ENCODE data around the gene CDO1. TPM values are rescaled to one million over a fixed set of nuclear protein-coding genes. Genes with fewer than 3 reads are reported as not detected.
"Not testable (repeated sequence)": the region's sequence is repeated elsewhere in the genome, so short reads cannot be mapped to it uniquely, and the experiment has no call there.

Gene CDO1
- total RNA-seq, 1 donor, result 0.27 TPM

GRCh38 chr5:115831163-115831768, 14.8 kb upstream of the CDO1 start:
- peak in 2 of 3 donors; percentile 44 to 71 for DNase-seq (ENCODE audit: low read depth in 2 of 3, low spot score in 2 of 3)

DNA sequence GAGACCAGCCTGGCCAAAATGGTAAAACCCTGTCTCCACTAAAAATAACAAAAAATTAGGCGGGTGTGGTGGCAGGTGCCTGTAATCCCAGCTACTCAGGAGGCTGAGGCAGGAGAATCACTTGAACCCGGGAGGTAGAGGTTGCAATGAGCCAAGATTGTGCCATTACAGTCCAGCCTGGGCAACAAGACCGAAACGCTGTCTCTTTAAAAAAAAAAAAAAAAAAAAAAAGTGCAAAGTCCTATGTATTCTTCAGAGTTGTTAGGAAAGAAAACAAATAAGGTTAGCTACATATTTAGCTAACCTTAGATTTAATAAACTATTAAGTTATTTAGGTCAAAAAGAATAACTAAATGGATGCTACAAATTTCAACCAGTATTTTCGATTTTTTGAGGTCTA, 13.5 kb upstream of the CDO1 start:
- no peak for DNase-seq (ENCODE audit: low read depth in 2 of 3, low spot score in 2 of 3)

DNA sequence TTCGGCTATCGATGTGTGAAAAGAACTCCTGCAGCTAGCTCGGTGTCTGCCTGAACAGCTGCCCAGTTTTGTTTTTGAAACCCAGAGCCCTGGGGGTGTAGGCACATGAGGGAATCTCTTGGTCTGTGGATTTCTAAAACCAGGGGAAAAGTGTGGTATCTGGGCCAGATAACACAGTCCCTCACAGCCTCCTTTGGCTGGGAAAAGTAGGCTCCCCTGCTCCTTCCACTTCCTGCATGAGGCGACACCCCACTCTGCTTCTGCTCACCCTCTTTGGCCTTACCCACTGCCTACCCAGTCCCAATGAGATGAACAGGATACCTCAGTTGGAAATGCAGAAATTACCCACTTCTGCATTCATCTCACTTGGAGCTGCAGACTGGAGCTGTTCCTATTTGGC, 9.5 kb upstream of the CDO1 start:
- DNase-seq (ENCODE audit: low read depth in 2 of 3, low spot score in 2 of 3), result no peak

DNA sequence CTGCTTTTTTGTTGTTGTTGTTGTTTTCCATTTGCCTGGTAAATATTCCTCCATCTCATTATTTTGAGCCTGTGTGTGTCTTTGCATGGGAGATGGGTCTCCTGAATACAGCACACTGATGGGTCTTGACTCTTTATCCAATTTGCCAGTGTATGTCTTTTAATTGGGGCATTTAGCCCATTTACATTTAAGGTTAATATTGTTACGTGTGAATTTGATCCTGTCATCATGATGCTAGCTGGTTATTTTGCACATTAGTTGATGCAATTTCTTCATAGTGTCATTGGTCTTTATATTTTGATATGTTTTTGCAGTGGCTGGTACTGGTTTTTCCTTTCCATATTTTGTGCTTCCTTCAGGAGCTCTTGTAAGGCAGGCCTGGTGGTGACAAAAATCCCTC, 8.5 kb upstream of the CDO1 start:
- not testable (repeated sequence) for DNase-seq (ENCODE audit: low read depth in 2 of 3, low spot score in 2 of 3)

- no peak for DNase-seq (ENCODE audit: low read depth in 2 of 3, low spot score in 2 of 3)
Measured at GRCh38 chr5:115820846-115821245, 4.4 kb upstream of the CDO1 start.

DNA sequence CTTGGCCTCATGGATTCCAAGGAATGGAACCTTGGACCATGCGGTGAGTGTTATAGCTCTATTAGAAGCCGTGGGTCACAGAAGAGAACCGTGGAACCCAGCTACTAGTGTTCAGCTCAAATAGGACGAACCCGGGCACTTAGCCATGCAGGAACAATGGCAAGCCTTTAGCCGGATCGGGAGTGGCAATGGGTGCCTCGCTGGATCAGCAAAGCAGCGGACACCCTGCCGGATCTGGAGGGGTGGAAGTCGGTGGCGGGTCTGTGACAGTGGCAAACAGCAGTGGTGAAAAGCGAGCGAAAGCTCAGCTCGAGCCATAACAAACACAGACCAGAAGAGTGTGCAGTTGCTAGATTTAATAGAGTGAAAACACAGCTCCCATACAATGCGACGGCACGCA, 2.4 kb upstream of the CDO1 start:
- DNase-seq (ENCODE audit: low read depth in 2 of 3, low spot score in 2 of 3), result no peak

DNA sequence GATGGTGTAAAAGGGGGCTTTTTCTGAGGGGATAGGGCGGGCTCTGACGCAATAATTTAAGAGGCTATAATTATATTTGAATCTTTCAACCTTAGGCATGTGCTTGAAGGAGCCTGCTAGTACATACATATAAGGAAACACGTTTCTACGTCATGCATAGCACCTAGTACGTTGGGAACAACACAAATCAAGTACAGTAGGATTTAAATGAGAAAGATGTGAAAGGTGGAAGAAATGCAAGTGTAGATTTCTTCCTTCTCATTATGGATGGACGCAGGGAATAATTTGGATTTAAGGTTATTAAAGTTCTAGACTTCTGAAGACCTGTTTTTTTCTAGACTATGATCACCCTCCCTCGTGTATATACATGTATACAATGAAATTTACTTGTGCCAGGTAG, 927 bp upstream of the CDO1 start:
- DNase-seq (ENCODE audit: low read depth in 2 of 3, low spot score in 2 of 3), result no peak

GRCh38 chr5:115815693-115816225, 700 bp downstream of the CDO1 start:
- no peak for DNase-seq (ENCODE audit: low read depth in 2 of 3, low spot score in 2 of 3)

- DNase-seq (ENCODE audit: low read depth in 2 of 3, low spot score in 2 of 3), result peak in 1 of 3 donors; percentile 19
Measured at GRCh38 chr5:115815006-115815692, 1.3 kb downstream of the CDO1 start.

GRCh38 chr5:115813719-115814118, 2.7 kb downstream of the CDO1 start:
- no peak for DNase-seq (ENCODE audit: low read depth in 2 of 3, low spot score in 2 of 3)

DNA sequence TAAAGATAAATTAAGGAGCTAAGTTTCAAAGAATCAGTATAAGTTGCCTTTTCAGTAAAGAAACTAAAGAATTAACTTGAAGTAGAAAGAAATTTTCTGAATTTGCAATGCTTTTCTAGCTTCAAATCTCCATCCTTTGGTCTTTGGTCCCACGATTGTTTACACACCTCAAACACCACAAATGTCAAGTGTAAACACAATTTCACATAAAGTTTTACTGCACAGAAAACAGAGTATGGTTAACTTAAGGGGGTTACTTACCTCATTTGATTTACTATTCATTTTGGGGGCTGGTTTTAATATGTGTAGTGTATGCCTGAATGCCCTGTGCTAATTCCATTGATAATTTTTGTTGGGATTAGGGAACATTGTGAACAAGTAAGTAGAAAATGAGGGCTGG, 4.1 kb downstream of the CDO1 start:
- no peak for DNase-seq (ENCODE audit: low read depth in 2 of 3, low spot score in 2 of 3)

DNA sequence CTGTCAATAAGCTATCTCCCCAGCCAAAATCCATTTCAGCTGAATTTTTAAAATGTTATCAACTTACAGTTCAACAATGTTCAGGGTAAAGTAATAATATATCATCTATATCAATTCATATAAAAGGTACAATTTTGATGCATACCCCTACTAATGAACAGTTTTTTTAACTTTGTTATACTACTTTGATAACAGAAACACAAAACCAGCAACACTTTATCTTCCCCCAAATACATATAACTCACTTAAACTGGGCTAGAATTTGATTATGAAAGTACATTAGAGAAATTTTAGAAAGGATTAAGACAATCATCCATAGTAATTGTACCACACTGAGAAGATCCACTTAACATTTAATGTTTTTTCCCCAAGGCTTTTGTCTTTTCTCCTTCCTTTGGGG, 5.1 kb downstream of the CDO1 start:
- no peak for DNase-seq (ENCODE audit: low read depth in 2 of 3, low spot score in 2 of 3)

DNA sequence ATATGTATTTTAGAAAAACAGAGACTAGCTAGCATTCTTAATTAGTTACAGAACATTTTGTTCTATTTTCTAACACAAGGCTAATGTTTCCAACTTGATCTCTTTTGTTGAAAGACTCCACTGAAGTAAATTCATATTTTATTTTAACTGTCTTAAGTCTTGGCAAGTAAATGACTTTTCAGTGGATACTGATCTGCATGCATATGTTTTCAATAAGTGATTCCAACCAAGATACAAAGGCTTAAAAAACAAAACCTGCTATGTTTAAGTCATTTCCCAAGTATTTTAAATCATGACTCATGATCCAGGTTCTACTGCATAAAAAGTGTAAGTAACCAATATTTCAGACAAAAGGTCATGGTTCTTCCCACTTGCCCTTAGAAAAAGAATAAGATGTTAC, 5.7 kb downstream of the CDO1 start:
- DNase-seq (ENCODE audit: low read depth in 2 of 3, low spot score in 2 of 3), result no peak

DNA sequence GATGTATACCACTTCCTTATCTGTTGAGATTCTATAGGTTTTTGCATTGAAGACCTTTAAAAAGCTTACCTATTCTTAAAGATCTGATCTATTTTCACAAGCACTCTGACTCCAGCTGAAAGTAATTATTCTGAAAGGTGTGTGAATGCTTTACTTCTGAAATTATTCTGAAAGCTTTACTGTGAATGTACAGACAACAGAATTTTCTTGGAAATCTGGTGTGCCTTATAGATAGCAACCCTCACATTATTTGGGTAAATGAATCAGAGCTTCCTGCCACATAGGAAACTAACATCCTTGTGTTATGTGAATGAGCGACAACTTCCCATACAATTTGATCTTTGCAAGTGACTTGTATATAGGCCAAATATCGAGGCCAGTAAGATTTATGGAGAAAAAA, 6.5 kb downstream of the CDO1 start:
- no peak for DNase-seq (ENCODE audit: low read depth in 2 of 3, low spot score in 2 of 3)

DNA sequence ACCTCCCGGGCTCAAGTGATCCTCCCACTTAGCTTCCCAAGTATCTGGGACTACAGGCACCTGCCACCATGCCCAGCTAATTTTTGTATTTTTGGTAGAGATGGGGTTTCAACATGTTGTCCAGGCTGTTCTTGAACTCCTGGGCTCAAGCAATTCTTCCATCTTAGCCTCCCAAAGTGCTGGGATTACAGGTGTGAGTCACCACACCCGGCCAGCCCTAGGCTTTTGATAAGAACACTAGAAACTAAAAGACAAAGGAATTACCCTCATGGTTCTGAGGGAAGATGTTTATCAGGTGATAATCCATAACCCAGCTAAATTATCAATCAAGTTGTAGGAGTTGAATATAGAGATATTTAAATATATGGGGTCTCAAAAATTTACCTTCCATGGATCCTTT, 8.4 kb downstream of the CDO1 start:
- not testable (repeated sequence) for DNase-seq (ENCODE audit: low read depth in 2 of 3, low spot score in 2 of 3)

DNA sequence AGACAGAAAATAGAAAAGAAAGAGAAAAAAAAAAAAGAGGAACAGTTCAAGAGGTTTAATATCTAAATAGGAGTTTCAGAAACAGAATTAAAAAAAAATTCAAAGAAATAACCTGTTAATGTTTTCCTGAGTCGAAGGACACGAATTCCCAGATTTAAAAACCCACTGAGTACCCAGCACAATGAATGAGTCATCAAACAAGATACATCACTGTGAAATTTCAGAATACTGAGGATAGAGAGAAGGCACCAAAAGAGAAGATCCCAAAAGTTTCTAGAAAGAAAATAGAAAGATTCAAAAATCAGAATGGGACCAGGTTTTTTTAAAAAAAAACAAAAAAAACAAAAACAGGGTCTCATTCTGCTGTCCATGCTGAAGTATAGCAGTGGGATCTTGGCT, 8.8 kb downstream of the CDO1 start:
- DNase-seq (ENCODE audit: low read depth in 2 of 3, low spot score in 2 of 3), result no peak

DNA sequence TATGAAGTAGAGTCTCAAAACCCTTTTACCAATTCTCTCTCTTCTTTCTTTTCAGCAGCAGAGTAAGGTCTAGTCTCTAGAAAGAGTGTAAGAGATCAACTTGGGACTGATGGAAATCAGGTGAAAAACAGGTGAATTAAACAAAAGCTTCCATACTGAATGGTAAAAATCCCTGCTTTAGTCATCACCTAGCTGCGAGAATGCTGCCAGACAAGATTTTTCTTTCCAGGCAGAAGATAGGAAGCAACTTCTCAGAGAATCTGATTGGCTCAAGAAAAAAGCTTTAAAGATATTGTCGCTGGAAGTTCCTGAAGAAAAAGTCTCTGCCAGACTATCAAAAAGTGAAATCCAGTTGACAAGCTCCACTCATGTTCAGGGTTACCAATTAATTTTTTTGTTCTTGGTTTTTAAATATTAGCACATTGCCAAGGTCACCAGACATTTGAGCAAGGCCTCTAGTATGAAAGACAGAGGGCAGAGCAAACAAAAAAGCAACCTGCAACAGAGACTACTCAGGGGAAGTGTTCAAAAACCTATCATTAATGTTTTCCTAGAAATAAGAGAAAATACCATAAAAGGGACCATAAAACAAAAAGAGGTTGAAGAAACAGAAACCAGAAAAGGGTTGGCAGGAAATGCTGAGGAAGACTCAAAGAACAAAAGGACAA, 9.3 kb downstream of the CDO1 start:
- DNase-seq (ENCODE audit: low read depth in 2 of 3, low spot score in 2 of 3), result no peak

GRCh38 chr5:115801984-115802383, 14.5 kb downstream of the CDO1 start:
- DNase-seq (ENCODE audit: low read depth in 2 of 3, low spot score in 2 of 3), result no peak

- DNase-seq (ENCODE audit: low read depth in 2 of 3, low spot score in 2 of 3), result no peak
Measured at GRCh38 chr5:115801152-115801551, 15.3 kb downstream of the CDO1 start.

DNA sequence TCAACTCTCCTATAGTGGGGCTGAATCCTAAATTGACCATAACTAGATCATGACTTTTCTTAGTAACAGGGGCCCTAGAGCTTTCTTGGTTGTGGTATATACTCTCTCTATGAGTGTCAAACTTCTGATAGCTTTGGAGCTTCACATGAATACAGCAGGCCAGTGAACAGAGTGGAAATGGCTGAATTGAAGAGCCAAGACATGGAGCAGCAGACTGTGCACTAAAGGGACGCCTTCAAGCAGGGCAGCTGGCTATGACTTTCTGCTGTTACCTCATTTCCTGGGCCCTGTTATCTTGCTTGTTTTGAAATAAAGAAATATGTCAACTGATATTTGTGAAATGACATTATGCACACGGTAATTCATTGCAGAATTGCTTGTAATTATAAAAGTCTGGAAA, 16.4 kb downstream of the CDO1 start:
- no peak for DNase-seq (ENCODE audit: low read depth in 2 of 3, low spot score in 2 of 3)

- no peak for DNase-seq (ENCODE audit: low read depth in 2 of 3, low spot score in 2 of 3)
Measured at GRCh38 chr5:115798252-115798651, 18.2 kb downstream of the CDO1 start.

DNA sequence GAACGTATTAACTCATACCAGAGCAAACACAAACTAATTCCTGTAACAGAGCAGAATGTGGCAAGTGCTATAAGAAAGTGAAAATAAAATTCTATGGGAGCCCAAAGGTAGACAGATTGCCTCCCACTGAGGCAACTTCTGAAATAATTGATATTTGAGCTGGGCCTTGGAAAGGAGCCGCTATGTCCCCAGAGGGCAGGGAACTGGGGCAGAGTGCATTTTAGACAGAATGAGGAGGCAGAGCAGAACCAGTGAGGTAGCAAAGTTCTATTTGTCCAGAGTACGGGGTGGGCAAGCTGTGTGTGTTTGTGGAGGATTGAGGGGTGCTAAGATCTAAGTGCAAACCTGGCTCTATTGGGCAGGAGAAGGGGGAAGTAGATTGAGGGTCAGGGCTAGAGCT, 19.8 kb downstream of the CDO1 start:
- no peak for DNase-seq (ENCODE audit: low read depth in 2 of 3, low spot score in 2 of 3)

All from hematopoietic multipotent progenitor cell (in vitro differentiated cells).